GM12878 (cell line): ENCODE results near the gene CDK17. TPM values are rescaled to one million over a fixed set of nuclear protein-coding genes. Genes with fewer than 3 reads are reported as not detected.
A peak's percentile ranks its signal among the peaks of the same experiment; 100 is the strongest.

ENCODE experiments used
- CBX5 ChIP-seq: sonication (generic); IDR thresholded peaks from 2 replicates; pipeline ENCODE4 v1.6.1; 2016; ENCODE audit warnings: low read depth, moderate library complexity, mild to moderate bottlenecking, inconsistent platforms
- FOXM1 ChIP-seq: IDR thresholded peaks from 2 replicates; pipeline ENCODE4 v1.6.1; 2012; ENCODE audit warnings: low read depth, mild to moderate bottlenecking, inconsistent platforms, low read length, moderate library complexity
- GABPA ChIP-seq: IDR thresholded peaks from 2 replicates; pipeline ENCODE4 v1.6.1; 2014; ENCODE audit warnings: antibody characterized with exemption, low read depth, mild to moderate bottlenecking, inconsistent platforms
- NFXL1 ChIP-seq: fragments of 450-650 bp; IDR thresholded peaks from 2 replicates; pipeline ENCODE4 v1.6.1; 2017; ENCODE audit warnings: antibody characterized with exemption, mild to moderate bottlenecking, borderline replicate concordance
- RAD21 ChIP-seq: IDR thresholded peaks from 2 replicates; pipeline ENCODE4 v1.6.1; 2011; ENCODE audit warnings: mild to moderate bottlenecking, low read depth, low read length, moderate library complexity; ENCODE audit not compliant: insufficient read depth
- RFX5 ChIP-seq: IDR thresholded peaks from 2 replicates; pipeline ENCODE4 v1.6.1; 2011; ENCODE audit warnings: low read depth, low read length, improper control_type of control experiment
- TAF1 ChIP-seq: IDR thresholded peaks from 2 replicates; pipeline ENCODE4 v1.6.1; 2011; ENCODE audit warnings: mild to moderate bottlenecking, low read depth, low read length, borderline replicate concordance
- TARDBP ChIP-seq: IDR thresholded peaks from 2 replicates; pipeline ENCODE4 v1.6.1; 2016; ENCODE audit warnings: borderline replicate concordance
- ZBTB40 ChIP-seq: fragments of 450-650 bp; IDR thresholded peaks from 2 replicates; pipeline ENCODE4 v1.6.1; 2016; ENCODE audit warnings: mild to moderate bottlenecking, moderate library complexity, borderline replicate concordance
- ZNF622 ChIP-seq: fragments of 450-650 bp; IDR thresholded peaks from 2 replicates; pipeline ENCODE4 v1.6.1; 2017; ENCODE audit warnings: mild to moderate bottlenecking, inconsistent platforms
- polyA plus RNA-seq, 11 experiments: library from polyadenylated mRNA; depleted of rRNA in 4 of 11; unstranded in 6 of 11; stranded (reverse) in 5 of 11; fragments of >200 nt; fragmentation: Nextera tagmentation in 4 of 11; fragmentation: Illumina TruSeq in 1 of 11; extraction: Ambion mirVana in 4 of 11; extraction: Trizol in 1 of 11; gene quantifications; 1 replicate in 1 of 11; 2 replicates in 10 of 11; pipeline versions ENCODE4 v1.2.1 to v1.2.3, GENCODE V29; 2011 to 2016; ENCODE audit warnings: inconsistent platforms in 2 of 11, missing spikeins in 2 of 11, low read depth in 1 of 11
- total RNA-seq, 4 experiments: library from RNA; depleted of rRNA in 3 of 4; stranded (reverse); fragments of >200 nt in 3 of 4; fragmentation: Illumina TruSeq in 1 of 4; extraction: Trizol in 1 of 4; gene quantifications; 2 replicates each; pipeline versions ENCODE4 v1.2.1 to v1.2.3, GENCODE V29; 2013 to 2021
- TF ChIP-seq, protein P1 (sequence below): fragments of 450-650 bp; IDR thresholded peaks from 2 replicates; pipeline ENCODE4 v1.6.1; 2017; ENCODE audit warnings: mild to moderate bottlenecking, low read depth, inconsistent platforms; ENCODE audit not compliant: poor library complexity, severe bottlenecking
- TF ChIP-seq, protein P2 (sequence below): fragments of 150-350 bp; IDR thresholded peaks from 2 replicates; pipeline ENCODE4 v1.6.1; 2014; ENCODE audit warnings: mild to moderate bottlenecking, low read depth, low read length
- TF ChIP-seq, protein P3 (sequence below): IDR thresholded peaks from 2 replicates; pipeline ENCODE4 v1.6.1; 2011; ENCODE audit warnings: low read depth, mild to moderate bottlenecking, low read length, moderate library complexity, borderline replicate concordance; ENCODE audit errors: extremely low read depth
- TF ChIP-seq, protein P4 (sequence below): fragments of 450-650 bp; IDR thresholded peaks from 2 replicates; pipeline ENCODE4 v1.6.1; 2017; ENCODE audit warnings: mild to moderate bottlenecking, moderate library complexity
- TF ChIP-seq, protein P5 (sequence below): IDR thresholded peaks from 2 replicates; pipeline ENCODE4 v1.6.1; 2012; ENCODE audit warnings: low read depth, low read length, improper control_type of control experiment

Gene CDK17
- total and polyA plus RNA-seq, 10 of the 15 experiments (the other 5 are each of a cell fraction or from before 2014, with no cell fraction given), result 5.6 to 45.6 (median 18.3) TPM

- TF ChIP-seq ZBTB40 (no peak), TARDBP (no peak), ZNF622 (no peak), FOXM1 (no peak; the same call in 1 of the 2 replicates), NFXL1 (no peak), CBX5 (no peak; the same call in none of the 2 replicates), TAF1 (peak; percentile 58; the same call in 1 of the 2 replicates), GABPA (peak; percentile 11; the same call in 1 of the 2 replicates), RAD21 (peak; percentile 58), RFX5 (no peak)
- TF ChIP-seq, protein P1, sequence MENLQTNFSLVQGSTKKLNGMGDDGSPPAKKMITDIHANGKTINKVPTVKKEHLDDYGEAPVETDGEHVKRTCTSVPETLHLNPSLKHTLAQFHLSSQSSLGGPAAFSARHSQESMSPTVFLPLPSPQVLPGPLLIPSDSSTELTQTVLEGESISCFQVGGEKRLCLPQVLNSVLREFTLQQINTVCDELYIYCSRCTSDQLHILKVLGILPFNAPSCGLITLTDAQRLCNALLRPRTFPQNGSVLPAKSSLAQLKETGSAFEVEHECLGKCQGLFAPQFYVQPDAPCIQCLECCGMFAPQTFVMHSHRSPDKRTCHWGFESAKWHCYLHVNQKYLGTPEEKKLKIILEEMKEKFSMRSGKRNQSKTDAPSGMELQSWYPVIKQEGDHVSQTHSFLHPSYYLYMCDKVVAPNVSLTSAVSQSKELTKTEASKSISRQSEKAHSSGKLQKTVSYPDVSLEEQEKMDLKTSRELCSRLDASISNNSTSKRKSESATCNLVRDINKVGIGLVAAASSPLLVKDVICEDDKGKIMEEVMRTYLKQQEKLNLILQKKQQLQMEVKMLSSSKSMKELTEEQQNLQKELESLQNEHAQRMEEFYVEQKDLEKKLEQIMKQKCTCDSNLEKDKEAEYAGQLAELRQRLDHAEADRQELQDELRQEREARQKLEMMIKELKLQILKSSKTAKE, result no peak
- TF ChIP-seq, protein P2, sequence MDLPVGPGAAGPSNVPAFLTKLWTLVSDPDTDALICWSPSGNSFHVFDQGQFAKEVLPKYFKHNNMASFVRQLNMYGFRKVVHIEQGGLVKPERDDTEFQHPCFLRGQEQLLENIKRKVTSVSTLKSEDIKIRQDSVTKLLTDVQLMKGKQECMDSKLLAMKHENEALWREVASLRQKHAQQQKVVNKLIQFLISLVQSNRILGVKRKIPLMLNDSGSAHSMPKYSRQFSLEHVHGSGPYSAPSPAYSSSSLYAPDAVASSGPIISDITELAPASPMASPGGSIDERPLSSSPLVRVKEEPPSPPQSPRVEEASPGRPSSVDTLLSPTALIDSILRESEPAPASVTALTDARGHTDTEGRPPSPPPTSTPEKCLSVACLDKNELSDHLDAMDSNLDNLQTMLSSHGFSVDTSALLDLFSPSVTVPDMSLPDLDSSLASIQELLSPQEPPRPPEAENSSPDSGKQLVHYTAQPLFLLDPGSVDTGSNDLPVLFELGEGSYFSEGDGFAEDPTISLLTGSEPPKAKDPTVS, result no peak
- TF ChIP-seq, protein P3, sequence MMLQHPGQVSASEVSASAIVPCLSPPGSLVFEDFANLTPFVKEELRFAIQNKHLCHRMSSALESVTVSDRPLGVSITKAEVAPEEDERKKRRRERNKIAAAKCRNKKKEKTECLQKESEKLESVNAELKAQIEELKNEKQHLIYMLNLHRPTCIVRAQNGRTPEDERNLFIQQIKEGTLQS, result no peak
- TF ChIP-seq, protein P4, sequence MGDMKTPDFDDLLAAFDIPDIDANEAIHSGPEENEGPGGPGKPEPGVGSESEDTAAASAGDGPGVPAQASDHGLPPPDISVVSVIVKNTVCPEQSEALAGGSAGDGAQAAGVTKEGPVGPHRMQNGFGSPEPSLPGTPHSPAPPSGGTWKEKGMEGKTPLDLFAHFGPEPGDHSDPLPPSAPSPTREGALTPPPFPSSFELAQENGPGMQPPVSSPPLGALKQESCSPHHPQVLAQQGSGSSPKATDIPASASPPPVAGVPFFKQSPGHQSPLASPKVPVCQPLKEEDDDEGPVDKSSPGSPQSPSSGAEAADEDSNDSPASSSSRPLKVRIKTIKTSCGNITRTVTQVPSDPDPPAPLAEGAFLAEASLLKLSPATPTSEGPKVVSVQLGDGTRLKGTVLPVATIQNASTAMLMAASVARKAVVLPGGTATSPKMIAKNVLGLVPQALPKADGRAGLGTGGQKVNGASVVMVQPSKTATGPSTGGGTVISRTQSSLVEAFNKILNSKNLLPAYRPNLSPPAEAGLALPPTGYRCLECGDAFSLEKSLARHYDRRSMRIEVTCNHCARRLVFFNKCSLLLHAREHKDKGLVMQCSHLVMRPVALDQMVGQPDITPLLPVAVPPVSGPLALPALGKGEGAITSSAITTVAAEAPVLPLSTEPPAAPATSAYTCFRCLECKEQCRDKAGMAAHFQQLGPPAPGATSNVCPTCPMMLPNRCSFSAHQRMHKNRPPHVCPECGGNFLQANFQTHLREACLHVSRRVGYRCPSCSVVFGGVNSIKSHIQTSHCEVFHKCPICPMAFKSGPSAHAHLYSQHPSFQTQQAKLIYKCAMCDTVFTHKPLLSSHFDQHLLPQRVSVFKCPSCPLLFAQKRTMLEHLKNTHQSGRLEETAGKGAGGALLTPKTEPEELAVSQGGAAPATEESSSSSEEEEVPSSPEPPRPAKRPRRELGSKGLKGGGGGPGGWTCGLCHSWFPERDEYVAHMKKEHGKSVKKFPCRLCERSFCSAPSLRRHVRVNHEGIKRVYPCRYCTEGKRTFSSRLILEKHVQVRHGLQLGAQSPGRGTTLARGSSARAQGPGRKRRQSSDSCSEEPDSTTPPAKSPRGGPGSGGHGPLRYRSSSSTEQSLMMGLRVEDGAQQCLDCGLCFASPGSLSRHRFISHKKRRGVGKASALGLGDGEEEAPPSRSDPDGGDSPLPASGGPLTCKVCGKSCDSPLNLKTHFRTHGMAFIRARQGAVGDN, result peak; percentile 78
- TF ChIP-seq, protein P5, sequence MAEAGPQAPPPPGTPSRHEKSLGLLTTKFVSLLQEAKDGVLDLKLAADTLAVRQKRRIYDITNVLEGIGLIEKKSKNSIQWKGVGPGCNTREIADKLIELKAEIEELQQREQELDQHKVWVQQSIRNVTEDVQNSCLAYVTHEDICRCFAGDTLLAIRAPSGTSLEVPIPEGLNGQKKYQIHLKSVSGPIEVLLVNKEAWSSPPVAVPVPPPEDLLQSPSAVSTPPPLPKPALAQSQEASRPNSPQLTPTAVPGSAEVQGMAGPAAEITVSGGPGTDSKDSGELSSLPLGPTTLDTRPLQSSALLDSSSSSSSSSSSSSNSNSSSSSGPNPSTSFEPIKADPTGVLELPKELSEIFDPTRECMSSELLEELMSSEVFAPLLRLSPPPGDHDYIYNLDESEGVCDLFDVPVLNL, result no peak
Observed at GRCh38 chr12:96399919-96400630, at the start of gene CDK17 (continued).
